ENCODE measurements around the gene TSPAN14. TPM values are rescaled to one million over a fixed set of nuclear protein-coding genes. Genes with fewer than 3 reads are reported as not detected.

The TSPAN14 gene
- total and polyA plus RNA-seq, 2 of the 8 experiments (the other 6 are each of a cell fraction or from before 2014, with no cell fraction given): 47.4 to 57.8 TPM

GRCh38 chr10:80452069-80452468 lies 2.0 kb upstream of the TSPAN14 start:
- Histone ChIP-seq H3K4me2 (ENCODE audit: insufficient read depth in 1 of 2, low read depth in 2 of 2, low read length in 2 of 2) (no peak overlapping the region), H3K9me3 (ENCODE audit: insufficient read depth in 2 of 2, low read depth in 1 of 2, low read length in 1 of 2) (no peaks in the 10 kb centered on the region), H3K18ac (ENCODE audit: extremely low read depth, low read length) (no peak overlapping the region), H3K9ac (replicated peaks in 1 of 4; ENCODE audit: extremely low read depth in 1 of 4, low read depth in 3 of 4, low read length in 3 of 4) (no peak overlapping the region), H3K56ac (replicated peaks; ENCODE audit: insufficient read length, low read depth, low read length) (no peak overlapping the region), H3K23me2 (ENCODE audit: low read depth, low read length) (peaks cover 9% of the 10 kb centered on the region; the same call in 1 of the 2 replicates), H2BK5ac (ENCODE audit: low read depth, low read length) (no peak overlapping the region), H3K4me3 (ENCODE audit: extremely low read depth in 1 of 4, insufficient read depth in 2 of 4, low read depth in 3 of 4, low read length in 4 of 4) (no peak overlapping the region), H2AK5ac (ENCODE audit: low read depth, low read length) (0 out of 2 replicates have a peak overlapping the region, but pooled peaks have one; percentile 20), H3K4me1 (replicated peaks in 1 of 4; ENCODE audit: control insufficient read depth in 3 of 4, insufficient read depth in 4 of 4, low read length in 3 of 4) (peaks cover 8 to 14% (median 9%) of the 10 kb centered on the region in 4 experiments), H3K36me3 (ENCODE audit: control insufficient read depth in 2 of 4, insufficient read depth in 4 of 4, low read length in 3 of 4) (no peaks in the 10 kb centered on the region), H3K79me1 (ENCODE audit: low read depth, low read length) (no peaks in the 10 kb centered on the region), H3K14ac (ENCODE audit: insufficient read length) (no peak overlapping the region), H2AFZ (ENCODE audit: low read length) (no peak overlapping the region), H2BK20ac (ENCODE audit: low read length) (no peak overlapping the region), H2BK120ac (replicated peaks; ENCODE audit: low read depth, low read length) (no peak overlapping the region), H4K20me1 (replicated peaks in 1 of 2; ENCODE audit: control insufficient read depth in 1 of 2, insufficient read depth in 2 of 2, low read length in 2 of 2) (peaks cover 9 to 16% of the 10 kb centered on the region in 2 experiments), H4K5ac (ENCODE audit: insufficient read length, low read depth, low read length) (no peak overlapping the region), H4K91ac (replicated peaks; ENCODE audit: insufficient read length, low read length) (no peak overlapping the region), H2BK15ac (ENCODE audit: low read length) (no peak overlapping the region), H3K79me2 (ENCODE audit: control insufficient read depth in 1 of 2, insufficient read depth in 2 of 2, low read length in 2 of 2) (peaks cover 9 to 20% of the 10 kb centered on the region in 2 experiments), H3K27ac (ENCODE audit: low read depth, low read length) (no peak overlapping the region), H2BK12ac (ENCODE audit: low read depth, low read length) (no peak overlapping the region), H3K23ac (ENCODE audit: insufficient read length) (no peak overlapping the region), H4K8ac (ENCODE audit: extremely low read depth, insufficient read depth, low read length) (no peak overlapping the region), H3K4ac (replicated peaks; ENCODE audit: insufficient read length, low read depth, low read length) (no peak overlapping the region), H3K27me3 (replicated peaks in 1 of 4; ENCODE audit: control insufficient read depth in 3 of 4, extremely low read depth in 1 of 4, insufficient read depth in 3 of 4, low read length in 3 of 4) (peaks cover 0 to 4% (median 0%) of the 10 kb centered on the region in 4 experiments; a peak in 2 of 7 replicates)
- FAIRE-seq (no peak), DNase-seq (ENCODE audit: low read depth in 1 of 2, low spot score in 2 of 2) (no peak)
- no peak for TF ChIP-seq SP1 (IDR thresholded peaks at IDR 0.05; ENCODE audit: low read depth, low read length)
- TF ChIP-seq JUND (IDR thresholded peaks at IDR 0.05; ENCODE audit: low read length): no peak
- TF ChIP-seq CEBPB (IDR thresholded peaks at IDR 0.05; ENCODE audit: low read depth, low read length): no peak
- no peak for TF ChIP-seq GTF2F1 (IDR thresholded peaks at IDR 0.05; ENCODE audit: borderline replicate concordance, low read depth, low read length)
- TF ChIP-seq EZH2 (IDR thresholded peaks at IDR 0.05; ENCODE audit: low read depth, low read length, severe bottlenecking): no peak
- TF ChIP-seq CTBP2 (IDR thresholded peaks at IDR 0.05; ENCODE audit: borderline replicate concordance, insufficient read depth, insufficient read length, low read length): no peak
- TF ChIP-seq SRF (IDR thresholded peaks at IDR 0.05; ENCODE audit: low read depth, low read length): no peak
- no peak for TF ChIP-seq USF2 (IDR thresholded peaks at IDR 0.05; ENCODE audit: low read length)
- ChIA-PET POLR2A (ENCODE audit: partially characterized antibody) (interaction anchor here (3.3 kb wide), 1 partner anchor 12 kb away, joined by 18 read pairs; no protein-coding TSS in a partner anchor), CTCF (ENCODE audit: partially characterized antibody) (interaction anchor here (0.9 to 38.4 kb wide), 5 partner anchors 8 to 54 kb away, joined by 3 to 1263 read pairs (median 22); no protein-coding TSS in a partner anchor)
